Kasumi-1 (cell line): ENCODE data around the gene ZSWIM9.
"Not testable (repeated sequence)": the region's sequence is repeated elsewhere in the genome, so short reads cannot be mapped to it uniquely, and the experiment has no call there.

Experiments used
- DNase-seq, 2 experiments: peaks; one replicate each; lab custom pipeline; 2025; lab: John Stamatoyannopoulos, UW

ZSWIM9 gene

GRCh38 chr19:48218997-48219396 is 48.5 kb downstream of the ZSWIM9 start:
- no peak for DNase-seq

- DNase-seq, result not testable (repeated sequence)
These were observed 50.3 kb downstream of the ZSWIM9 start for GRCh38 chr19:48220784-48221183.

GRCh38 chr19:48221628-48222027 is 51.1 kb downstream of the ZSWIM9 start:
- DNase-seq, result no peak

GRCh38 chr19:48230555-48231129 is 60.2 kb downstream of the ZSWIM9 start:
- no peak for DNase-seq

GRCh38 chr19:48237057-48237456 is 66.6 kb downstream of the ZSWIM9 start:
- DNase-seq, result no peak

- no peak for DNase-seq
These were observed 68.6 kb downstream of the ZSWIM9 start for GRCh38 chr19:48239120-48239519.

- DNase-seq, result no peak
These were observed 69.2 kb downstream of the ZSWIM9 start for GRCh38 chr19:48239582-48240141.

GRCh38 chr19:48241771-48242170 is 71.3 kb downstream of the ZSWIM9 start:
- DNase-seq, result not testable (repeated sequence)

- DNase-seq, result peak; percentile 61
These were observed 73.8 kb downstream of the ZSWIM9 start for GRCh38 chr19:48244281-48244680.

- DNase-seq, result no peak
These were observed 75.6 kb downstream of the ZSWIM9 start for GRCh38 chr19:48246101-48246500.

- no peak for DNase-seq
These were observed 76.7 kb downstream of the ZSWIM9 start for GRCh38 chr19:48247212-48247611.
